Keratinocyte (primary cell): ENCODE measurements around the gene BLMH. TPM values are rescaled to one million over a fixed set of nuclear protein-coding genes. Genes with fewer than 3 reads are reported as not detected.

ENCODE experiments used
- DNase-seq: peaks from one replicate; pipeline ENCODE4 v3.0.0-alpha.2; 2011; ENCODE audit warnings: low read depth, missing footprints, low spot score
- FAIRE-seq: peaks from 2 replicates; lab custom pipeline; 2011; peaks lifted over from hg19 to GRCh38; lab: Jason Lieb, UNC
- H2AFZ ChIP-seq: 2 replicates; pipeline ENCODE4 v1.6.0; 2012; ENCODE audit warnings: low read length, control low read depth, inconsistent platforms; ENCODE audit not compliant: control insufficient read depth
- H3K27ac ChIP-seq: 2 replicates; pipeline ENCODE4 v1.5.1; 2011; ENCODE audit warnings: low read length; ENCODE audit not compliant: control insufficient read depth, insufficient read depth
- H3K27me3 ChIP-seq: 3 replicates; pipeline ENCODE4 v1.6.0; 2011; ENCODE audit warnings: low read length; ENCODE audit not compliant: control insufficient read depth, insufficient read depth; ENCODE audit errors: extremely low read depth
- H3K36me3 ChIP-seq, 2 experiments: 2 replicates in 1 of 2; 3 replicates in 1 of 2; pipeline ENCODE4 v1.5.1; 2011; ENCODE audit warnings: low read length in 2 of 2, mild to moderate bottlenecking in 1 of 2; ENCODE audit not compliant: control insufficient read depth in 2 of 2, insufficient read depth in 2 of 2; ENCODE audit errors: extremely low read depth in 1 of 2
- H3K4me1 ChIP-seq: 3 replicates; pipeline ENCODE4 v1.5.1; 2011; ENCODE audit warnings: low read length; ENCODE audit not compliant: control insufficient read depth, insufficient read depth; ENCODE audit errors: extremely low read depth
- H3K4me2 ChIP-seq: 3 replicates; pipeline ENCODE4 v1.6.0; 2011; ENCODE audit warnings: low read depth, low read length; ENCODE audit not compliant: control insufficient read depth, insufficient read depth; ENCODE audit errors: extremely low read depth
- H3K4me3 ChIP-seq, 3 experiments: fragments of 200-600 bp in 1 of 3; sonication (generic) in 1 of 3; 2 replicates in 2 of 3; 3 replicates in 1 of 3; pipeline ENCODE4 v1.5.1; 2011 to 2016; ENCODE audit warnings: low read length in 3 of 3, mild to moderate bottlenecking in 3 of 3, control low read depth in 2 of 3, inconsistent platforms in 1 of 3, low read depth in 1 of 3, mixed read lengths in 1 of 3, mixed run types in 1 of 3, moderate library complexity in 1 of 3; ENCODE audit not compliant: control insufficient read depth in 2 of 3, insufficient read depth in 2 of 3; ENCODE audit errors: extremely low read depth in 1 of 3
- H3K79me2 ChIP-seq: 2 replicates; pipeline ENCODE4 v1.6.0; 2012; ENCODE audit warnings: low read length; ENCODE audit not compliant: control insufficient read depth, insufficient read depth
- H3K9ac ChIP-seq: 3 replicates; pipeline ENCODE4 v1.6.0; 2011; ENCODE audit warnings: low read length; ENCODE audit not compliant: control insufficient read depth, insufficient read depth; ENCODE audit errors: extremely low read depth
- H3K9me1 ChIP-seq: 3 replicates; pipeline ENCODE4 v1.6.0; 2011; ENCODE audit warnings: low read length; ENCODE audit not compliant: control insufficient read depth, insufficient read depth; ENCODE audit errors: extremely low read depth
- H3K9me3 ChIP-seq: 2 replicates; pipeline ENCODE4 v1.5.1; 2012; ENCODE audit warnings: low read depth, low read length; ENCODE audit not compliant: control insufficient read depth
- H4K20me1 ChIP-seq: 3 replicates; pipeline ENCODE4 v1.6.0; 2011; ENCODE audit warnings: low read length; ENCODE audit not compliant: control insufficient read depth, insufficient read depth; ENCODE audit errors: extremely low read depth
- CTCF ChIP-seq, 3 experiments: IDR thresholded peaks in 1 of 3; conservative IDR thresholded peaks in 1 of 3; optimal IDR thresholded peaks in 1 of 3; 2 replicates in 2 of 3; 3 replicates in 1 of 3; pipeline versions ENCODE3 to v1.5.1; 2011; ENCODE audit warnings: low read length in 3 of 3, mild to moderate bottlenecking in 3 of 3, moderate library complexity in 2 of 3, control low read depth in 1 of 3, inconsistent platforms in 1 of 3; ENCODE audit not compliant: insufficient read depth in 2 of 3; ENCODE audit errors: extremely low read depth in 1 of 3
- EZH2 ChIP-seq: IDR thresholded peaks from one replicate; pipeline ENCODE4 v1.6.1; 2012; ENCODE audit warnings: inconsistent platforms, mild to moderate bottlenecking, low read length, moderate library complexity
- dilution Hi-C: fragments of 300-500 bp; cut with MboI; formaldehyde crosslinking; loops from one replicate; pipeline ENCODE4 v1.7.0; 2020; ENCODE audit warnings: low sequenced_read_pairs; ENCODE audit not compliant: extremely low pct_ligation_motif_present
- polyA plus RNA-seq, 5 experiments: library from polyadenylated mRNA; depleted of rRNA in 3 of 5; stranded (reverse) in 3 of 5; stranded (forward) in 1 of 5; unstranded in 1 of 5; fragments of >200 nt; gene quantifications; 1 replicate in 1 of 5; 2 replicates in 3 of 5; 3 replicates in 1 of 5; pipeline versions ENCODE4 v1.2.1 to v1.2.3, GENCODE V29; 2011 to 2012; ENCODE audit warnings: missing spikeins in 2 of 5, low read depth in 1 of 5, low replicate concordance in 1 of 5

Gene BLMH
- polyA plus RNA-seq, 1 donor (not counting 4 experiments of a cell fraction or from before 2014, with no cell fraction given): 4.2 TPM

GRCh38 chr17:30224419-30224960, 67.3 kb downstream of the BLMH start:
- Histone ChIP-seq H2AFZ (no peak overlapping the region), H3K4me2 (no peak overlapping the region), H3K79me2 (no peaks in the 10 kb centered on the region), H4K20me1 (no peaks in the 10 kb centered on the region), H3K27ac (no peak overlapping the region), H3K9me1 (no peaks in the 10 kb centered on the region), H3K9ac (no peak overlapping the region), H3K27me3 (peaks cover 25% of the 10 kb centered on the region), H3K4me1 (peaks cover 35% of the 10 kb centered on the region), H3K9me3 (no peaks in the 10 kb centered on the region), H3K36me3 (no peaks in the 10 kb centered on the region), H3K4me3 (no peak overlapping the region)
- DNase-seq: no peak
- no peak for FAIRE-seq
- dilution Hi-C loops: no loop called here
- TF ChIP-seq EZH2 (no peak), CTCF (optimal IDR thresholded peaks at IDR 0.05 in 1 of 3, IDR thresholded peaks at IDR 0.05 in 1 of 3, conservative IDR thresholded peaks at IDR 0.05 in 1 of 3; ENCODE audit: extremely low read depth in 1 of 3, insufficient read depth in 2 of 3, low read length in 3 of 3) (no peak)

DNA sequence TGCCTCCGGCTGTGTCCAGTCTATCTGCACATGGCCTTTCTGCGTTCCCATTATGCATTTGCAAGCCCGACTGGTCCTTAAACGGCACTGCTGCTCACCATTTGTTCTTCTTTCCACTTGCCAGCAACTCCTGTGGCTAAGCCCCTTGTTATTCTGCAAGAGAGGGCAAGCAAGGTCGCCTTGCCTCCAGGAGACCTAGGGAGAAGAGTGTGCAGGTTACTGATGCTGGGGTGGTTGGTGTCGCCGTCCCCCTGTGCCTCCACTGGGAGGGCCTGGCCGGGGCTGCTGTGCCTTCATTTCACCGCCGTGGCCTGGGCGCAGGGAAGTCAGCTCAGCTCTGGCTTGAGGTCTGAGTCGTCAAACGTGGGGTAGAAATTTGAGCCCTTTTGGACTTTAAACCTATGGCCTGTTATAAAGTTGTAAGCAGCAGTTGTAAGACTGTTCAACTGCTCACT, 69.0 kb downstream of the BLMH start:
- H3K36me3 ChIP-seq: no peaks in the 10 kb centered on the region
- H3K9me3 ChIP-seq: no peaks in the 10 kb centered on the region
- TF ChIP-seq EZH2 (no peak), CTCF (optimal IDR thresholded peaks at IDR 0.05 in 1 of 3, IDR thresholded peaks at IDR 0.05 in 1 of 3, conservative IDR thresholded peaks at IDR 0.05 in 1 of 3; ENCODE audit: extremely low read depth in 1 of 3, insufficient read depth in 2 of 3, low read length in 3 of 3) (no peak)
- dilution Hi-C loops: no loop called here
- no peak overlapping the region for H3K4me3 ChIP-seq
- no peak for DNase-seq
- no peak for FAIRE-seq
- H3K27ac ChIP-seq: no peak overlapping the region
- H4K20me1 ChIP-seq: no peaks in the 10 kb centered on the region
- no peak overlapping the region for H3K9ac ChIP-seq
- no peaks in the 10 kb centered on the region for H3K9me1 ChIP-seq
- H3K27me3 ChIP-seq: peaks cover 40% of the 10 kb centered on the region
- H3K4me2 ChIP-seq: no peak overlapping the region
- H3K79me2 ChIP-seq: no peaks in the 10 kb centered on the region
- H2AFZ ChIP-seq: no peak overlapping the region
- H3K4me1 ChIP-seq: peaks cover 26% of the 10 kb centered on the region
